ENCODE results near the gene HELZ2.

HELZ2 gene

GRCh38 chr20:63565699-63566335 lies 8.2 kb downstream of the HELZ2 start:
- no peak for DNase-seq (ENCODE audit: low read depth in 2 of 3, low spot score in 1 of 3)

- no peak for DNase-seq (ENCODE audit: low read depth in 2 of 3, low spot score in 1 of 3)
Measured at GRCh38 chr20:63565021-63565698, 8.9 kb downstream of the HELZ2 start.

GRCh38 chr20:63564036-63564810 lies 9.8 kb downstream of the HELZ2 start:
- no peak for DNase-seq (ENCODE audit: low read depth in 2 of 3, low spot score in 1 of 3)

- DNase-seq (ENCODE audit: low read depth in 2 of 3, low spot score in 1 of 3), result no peak
Measured at GRCh38 chr20:63563225-63563935, 10.7 kb downstream of the HELZ2 start.

- no peak for DNase-seq (ENCODE audit: low read depth in 2 of 3, low spot score in 1 of 3)
Measured at GRCh38 chr20:63562461-63563224, 11.4 kb downstream of the HELZ2 start.

- DNase-seq (ENCODE audit: low read depth in 2 of 3, low spot score in 1 of 3), result no peak
Measured at GRCh38 chr20:63561624-63562396, 12.2 kb downstream of the HELZ2 start.

GRCh38 chr20:63560856-63561609 lies 13.0 kb downstream of the HELZ2 start:
- DNase-seq (ENCODE audit: low read depth in 2 of 3, low spot score in 1 of 3), result no peak

- DNase-seq (ENCODE audit: low read depth in 2 of 3, low spot score in 1 of 3), result no peak
Measured at GRCh38 chr20:63560333-63560805, 13.7 kb downstream of the HELZ2 start.

- DNase-seq (ENCODE audit: low read depth in 2 of 3, low spot score in 1 of 3), result peak in 1 of 3 donors; percentile 64
Measured at GRCh38 chr20:63559485-63560332, 14.3 kb downstream of the HELZ2 start.

GRCh38 chr20:63558804-63559484 lies 15.1 kb downstream of the HELZ2 start:
- no peak for DNase-seq (ENCODE audit: low read depth in 2 of 3, low spot score in 1 of 3)

GRCh38 chr20:63557481-63557891 lies 16.6 kb downstream of the HELZ2 start:
- no peak for DNase-seq (ENCODE audit: low read depth in 2 of 3, low spot score in 1 of 3)

- DNase-seq (ENCODE audit: low read depth in 2 of 3, low spot score in 1 of 3), result no peak
Measured at GRCh38 chr20:63556873-63557478, 17.1 kb downstream of the HELZ2 start.

- no peak for DNase-seq (ENCODE audit: low read depth in 2 of 3, low spot score in 1 of 3)
Measured at GRCh38 chr20:63555661-63556381, 18.2 kb downstream of the HELZ2 start.

- DNase-seq (ENCODE audit: low read depth in 2 of 3, low spot score in 1 of 3), result no peak
Measured at GRCh38 chr20:63554361-63555278, 19.4 kb downstream of the HELZ2 start.

GRCh38 chr20:63553933-63554290 lies 20.1 kb downstream of the HELZ2 start, which contains the start of gene FNDC11:
Gene FNDC11 (plus strand): TSS chr20:63554159. CDS start chr20:63555664, 1,505 bp downstream.
- DNase-seq (ENCODE audit: low read depth in 2 of 3, low spot score in 1 of 3), result peak in 1 of 3 donors; percentile 26
